ENCODE results near the gene PTK6.

PTK6 gene

DNA sequence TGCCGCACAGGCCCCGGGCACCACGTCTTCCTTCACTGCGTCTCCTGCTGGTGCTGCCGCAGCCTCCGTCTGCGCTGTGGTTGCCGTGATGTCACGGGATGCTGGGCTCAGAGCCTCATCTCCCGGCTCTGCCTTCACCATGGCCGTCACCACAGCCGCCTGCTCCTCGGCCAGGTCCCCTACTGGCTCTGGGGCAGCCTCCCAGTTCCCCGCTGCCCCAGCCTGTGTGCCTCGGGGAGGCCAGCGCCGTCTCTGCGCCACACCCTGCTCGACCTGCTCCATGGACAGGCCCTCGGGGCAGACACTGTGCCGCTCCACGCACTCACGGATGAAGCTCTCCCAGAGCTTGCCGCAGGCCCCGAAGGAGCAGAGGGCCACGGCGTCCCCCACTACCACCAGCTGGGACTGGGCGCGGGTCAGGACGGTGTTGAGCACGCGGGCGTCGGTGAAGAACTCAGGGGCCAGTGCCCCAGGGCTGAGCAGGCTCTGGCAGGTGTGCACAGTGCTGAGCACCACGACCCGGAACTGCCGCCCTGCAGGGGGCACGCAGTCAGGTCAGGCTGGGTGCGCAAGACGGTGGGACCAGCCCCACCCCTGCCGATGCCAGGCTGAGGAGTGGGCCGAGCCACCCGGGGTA, 28.6 kb upstream of the PTK6 start:
- DNase-seq (ENCODE audit: low spot score): no peak
- in situ Hi-C loops (cut with MboI; ENCODE audit: low sequenced_read_pairs, unreplicated experiment): no loop called here
- TF ChIP-seq, protein P1, sequence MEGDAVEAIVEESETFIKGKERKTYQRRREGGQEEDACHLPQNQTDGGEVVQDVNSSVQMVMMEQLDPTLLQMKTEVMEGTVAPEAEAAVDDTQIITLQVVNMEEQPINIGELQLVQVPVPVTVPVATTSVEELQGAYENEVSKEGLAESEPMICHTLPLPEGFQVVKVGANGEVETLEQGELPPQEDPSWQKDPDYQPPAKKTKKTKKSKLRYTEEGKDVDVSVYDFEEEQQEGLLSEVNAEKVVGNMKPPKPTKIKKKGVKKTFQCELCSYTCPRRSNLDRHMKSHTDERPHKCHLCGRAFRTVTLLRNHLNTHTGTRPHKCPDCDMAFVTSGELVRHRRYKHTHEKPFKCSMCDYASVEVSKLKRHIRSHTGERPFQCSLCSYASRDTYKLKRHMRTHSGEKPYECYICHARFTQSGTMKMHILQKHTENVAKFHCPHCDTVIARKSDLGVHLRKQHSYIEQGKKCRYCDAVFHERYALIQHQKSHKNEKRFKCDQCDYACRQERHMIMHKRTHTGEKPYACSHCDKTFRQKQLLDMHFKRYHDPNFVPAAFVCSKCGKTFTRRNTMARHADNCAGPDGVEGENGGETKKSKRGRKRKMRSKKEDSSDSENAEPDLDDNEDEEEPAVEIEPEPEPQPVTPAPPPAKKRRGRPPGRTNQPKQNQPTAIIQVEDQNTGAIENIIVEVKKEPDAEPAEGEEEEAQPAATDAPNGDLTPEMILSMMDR (IDR thresholded peaks at IDR 0.05; ENCODE audit: borderline replicate concordance, control extremely low read depth, extremely low read depth, insufficient read depth, missing control alignments): no peak

DNA sequence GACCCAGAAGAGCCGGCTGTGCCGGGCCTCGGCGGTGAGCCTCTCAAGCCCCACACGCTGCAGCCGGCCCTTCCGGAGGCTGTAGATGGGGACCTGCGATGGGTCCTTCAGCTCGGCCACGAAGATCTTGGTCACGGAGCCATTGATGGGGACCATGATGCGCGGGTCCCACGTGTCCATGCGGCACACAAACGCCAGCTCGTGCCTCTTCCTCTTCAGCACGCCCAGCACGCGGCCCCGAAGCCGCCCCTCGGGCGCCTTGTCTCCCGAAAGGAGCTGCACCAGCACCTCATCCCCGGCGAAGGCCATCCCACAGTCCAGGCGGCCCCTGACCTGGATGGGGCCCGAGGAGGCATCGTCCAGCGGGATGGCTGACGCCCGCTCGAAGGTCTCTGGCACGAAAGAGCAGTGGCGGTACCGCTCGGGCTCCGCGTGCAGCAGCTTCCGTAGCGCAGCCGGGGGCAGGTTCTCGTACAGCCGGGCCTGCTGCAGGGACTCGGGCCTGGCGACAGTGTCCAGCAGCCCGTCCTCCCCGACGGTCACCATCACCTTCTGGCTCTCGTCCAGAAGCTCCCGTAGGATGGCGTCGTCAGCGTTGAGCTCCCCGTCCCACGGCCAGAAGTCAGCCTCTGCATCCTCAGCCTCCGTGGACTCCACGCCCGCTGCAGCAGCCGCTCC, 28.0 kb upstream of the PTK6 start:
- no peak for DNase-seq (ENCODE audit: low spot score)
- TF ChIP-seq, protein P1 (IDR thresholded peaks at IDR 0.05; ENCODE audit: borderline replicate concordance, control extremely low read depth, extremely low read depth, insufficient read depth, missing control alignments): no peak
- in situ Hi-C loops (cut with MboI; ENCODE audit: low sequenced_read_pairs, unreplicated experiment): no loop called here

DNA sequence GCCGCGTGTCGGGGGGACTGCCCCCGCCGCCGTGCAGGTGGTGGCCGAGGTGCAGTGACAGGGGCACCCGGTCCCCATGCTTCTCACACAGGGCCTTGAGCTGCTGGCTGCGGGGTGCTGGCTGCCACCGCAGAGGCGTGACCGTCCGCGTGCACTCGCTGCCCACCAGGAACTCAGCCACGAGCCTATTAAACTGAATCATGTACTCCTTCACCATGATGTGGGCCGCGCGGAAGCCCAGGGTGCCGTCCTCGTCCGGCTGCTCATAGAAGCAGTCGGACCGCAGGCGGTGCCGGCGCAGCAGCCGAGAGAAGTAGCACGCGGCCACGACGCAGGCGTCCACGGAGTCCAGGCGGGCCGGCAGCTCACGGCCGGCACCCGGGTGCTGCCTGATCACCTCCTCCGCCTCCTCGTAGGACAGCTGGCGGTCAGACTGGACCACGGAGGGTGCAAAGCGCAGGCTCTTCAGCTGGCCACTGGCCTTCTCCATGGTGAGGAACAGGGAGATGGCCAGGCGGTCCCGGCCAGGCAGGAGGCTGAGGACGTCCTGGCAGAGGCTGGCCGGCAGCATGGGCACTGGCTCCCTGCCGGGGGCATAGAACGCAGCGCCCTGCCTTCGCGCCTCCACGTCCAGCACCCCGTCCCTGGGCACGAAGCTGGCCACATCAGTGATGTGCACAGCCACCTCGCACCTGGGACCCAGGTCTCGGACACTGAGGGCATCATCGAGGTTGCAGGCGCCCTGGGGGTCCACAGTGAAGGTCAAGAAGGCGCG, 27.0 kb upstream of the PTK6 start:
- TF ChIP-seq, protein P1 (IDR thresholded peaks at IDR 0.05; ENCODE audit: borderline replicate concordance, control extremely low read depth, extremely low read depth, insufficient read depth, missing control alignments): no peak
- DNase-seq (ENCODE audit: low spot score): no peak
- in situ Hi-C loops (cut with MboI; ENCODE audit: low sequenced_read_pairs, unreplicated experiment): no loop called here

DNA sequence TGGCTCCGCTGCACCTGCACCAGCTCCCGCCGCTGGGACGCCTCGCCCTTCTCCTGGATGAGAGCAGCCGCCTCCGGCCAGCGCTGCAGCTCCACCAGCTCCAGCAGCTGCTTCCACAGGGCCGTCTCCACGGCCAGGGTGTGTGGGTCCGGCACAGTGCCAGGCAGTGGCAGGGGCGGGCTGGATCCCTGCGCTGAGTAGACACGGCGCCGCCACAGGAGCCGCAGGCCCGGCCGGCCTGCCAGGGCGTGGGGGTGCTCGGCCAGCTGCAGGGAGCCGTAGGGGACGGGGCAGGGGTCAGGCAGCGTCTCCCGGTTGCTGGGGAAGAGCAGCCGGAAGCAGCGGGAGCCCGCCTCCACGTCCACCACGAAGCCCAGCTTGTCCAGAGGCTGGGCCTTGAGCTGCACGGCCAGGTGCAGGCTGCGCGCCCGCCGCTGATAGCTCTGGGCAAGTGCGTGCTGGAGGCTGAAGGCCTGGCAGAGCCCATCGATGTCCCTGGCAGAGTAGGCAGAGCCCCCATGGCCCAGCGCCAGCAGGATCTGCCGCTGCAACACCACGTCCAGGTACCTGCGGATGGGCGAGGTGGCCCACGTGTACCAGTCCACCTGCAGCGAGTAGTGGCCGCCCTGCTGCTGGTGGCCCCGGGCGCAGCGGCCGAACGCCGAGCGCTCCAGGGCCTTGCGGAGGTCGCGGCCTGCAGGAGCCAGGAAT, 26.2 kb upstream of the PTK6 start:
- in situ Hi-C loops (cut with MboI; ENCODE audit: low sequenced_read_pairs, unreplicated experiment): no loop called here
- TF ChIP-seq, protein P1 (IDR thresholded peaks at IDR 0.05; ENCODE audit: borderline replicate concordance, control extremely low read depth, extremely low read depth, insufficient read depth, missing control alignments): no peak
- no peak for DNase-seq (ENCODE audit: low spot score)

DNA sequence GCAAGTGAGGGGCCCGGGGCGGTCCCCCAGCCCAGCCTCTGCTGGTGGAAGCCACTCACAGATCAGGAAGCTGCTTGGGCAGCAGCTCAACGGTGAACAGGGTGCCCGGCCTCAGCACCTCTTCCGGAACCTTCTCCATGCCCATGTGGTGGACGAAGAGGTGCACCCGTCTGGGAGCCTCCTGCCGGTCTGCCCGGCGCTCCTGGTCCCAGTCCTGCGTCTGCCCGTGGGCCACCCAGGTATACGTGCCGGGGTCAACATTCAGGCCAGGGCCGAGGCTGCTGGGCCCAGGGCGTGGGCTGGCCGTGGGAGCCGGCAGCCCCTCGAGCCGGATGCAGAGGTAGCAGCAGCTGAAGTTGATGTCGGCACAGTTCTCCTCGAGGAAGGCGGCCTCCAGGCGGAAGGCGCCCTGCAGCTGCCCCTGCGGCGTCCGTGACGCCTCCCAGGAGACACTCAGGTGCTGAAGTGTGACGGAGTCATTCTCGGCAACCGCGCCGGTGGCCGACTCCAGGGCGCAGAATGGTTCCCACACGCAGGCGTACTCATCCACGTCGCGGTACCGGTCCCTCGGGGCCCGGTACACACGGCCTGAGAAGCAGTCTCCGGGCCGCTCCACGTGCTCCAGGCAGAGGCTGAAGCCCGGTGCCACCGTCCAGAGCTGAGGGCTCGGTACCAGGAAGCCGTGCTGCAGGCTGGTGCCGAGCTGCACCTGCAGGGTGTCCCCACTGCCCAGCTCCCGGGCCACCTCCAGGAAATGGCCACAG, 25.5 kb upstream of the PTK6 start:
- no peak for DNase-seq (ENCODE audit: low spot score)
- TF ChIP-seq, protein P1 (IDR thresholded peaks at IDR 0.05; ENCODE audit: borderline replicate concordance, control extremely low read depth, extremely low read depth, insufficient read depth, missing control alignments): no peak
- in situ Hi-C loops (cut with MboI; ENCODE audit: low sequenced_read_pairs, unreplicated experiment): no loop called here
